ENCODE results near the gene RNASEH2C. TPM values are rescaled to one million over a fixed set of nuclear protein-coding genes. Genes with fewer than 3 reads are reported as not detected.
A peak's percentile ranks its signal among the peaks of the same experiment; 100 is the strongest.

The RNASEH2C gene
- total RNA-seq, 1 experiment from 2014 or later: 57.7 TPM

- no peaks in the 10 kb centered on the region for H3K27me3 ChIP-seq (ENCODE audit: insufficient read depth, low read length)
- H3K4me1 ChIP-seq (ENCODE audit: insufficient read depth, low read length): no peaks in the 10 kb centered on the region
- no peak overlapping the region for H3K23ac ChIP-seq (ENCODE audit: insufficient read length, low read depth, low read length)
- Mint-ChIP-seq H3K9me3 (no peaks in the 10 kb centered on the region), H3K27me3 (ENCODE audit: low read depth) (peaks cover 4% of the 10 kb centered on the region; the same call in 1 of the 2 replicates), H3K4me1 (peaks cover 7 to 10% of the 10 kb centered on the region in 2 experiments; a peak in 3 of 4 replicates), H3K27ac (peak overlapping the region in 1 of 3 experiments; percentile 59; a peak in 1 of 7 replicates), H3K4me3 (peak overlapping the region; percentile 92 to 93; a peak in 4 of 5 replicates), H3K36me3 (ENCODE audit: insufficient read depth in 1 of 3, low read depth in 3 of 3) (peaks cover 40 to 64% (median 56%) of the 10 kb centered on the region in 3 experiments)
- H3K9me3 ChIP-seq (ENCODE audit: control insufficient read depth, low read depth, low read length): no peaks in the 10 kb centered on the region
- no peak overlapping the region for H3K14ac ChIP-seq (ENCODE audit: insufficient read depth, low read length)
- H3K4me2 ChIP-seq (ENCODE audit: insufficient read depth, insufficient read length, low read length): no peak overlapping the region
- no peak overlapping the region for H4K91ac ChIP-seq (ENCODE audit: insufficient read length, low read depth, low read length)
- no peak overlapping the region for H3K56ac ChIP-seq (ENCODE audit: insufficient read length, low read depth, low read length)
- H3K27ac ChIP-seq (ENCODE audit: insufficient read length, low read depth, low read length): no peak overlapping the region
- no peak overlapping the region for H4K8ac ChIP-seq (replicated peaks; ENCODE audit: insufficient read length, low read depth, low read length)
- no peak for DNase-seq
- peaks cover 9% of the 10 kb centered on the region for H3K23me2 ChIP-seq (ENCODE audit: insufficient read length, low read depth, low read length, poor library complexity, severe bottlenecking)
- no peak overlapping the region for H2BK120ac ChIP-seq (ENCODE audit: low read depth, low read length, poor library complexity, severe bottlenecking)
- H3K18ac ChIP-seq (ENCODE audit: insufficient read length, low read depth, low read length): no peak overlapping the region
- no peak overlapping the region for H3K9ac ChIP-seq (ENCODE audit: extremely low read depth, insufficient read length, low read length)
- H4K5ac ChIP-seq (ENCODE audit: insufficient read length, low read depth, low read length): no peak overlapping the region
- H2BK12ac ChIP-seq (ENCODE audit: insufficient read length, low read depth, low read length): no peak overlapping the region
- TF ChIP-seq CTCF (conservative IDR thresholded peaks at IDR 0.05): no peak
- no peaks in the 10 kb centered on the region for H4K20me1 ChIP-seq (ENCODE audit: control insufficient read depth, insufficient read depth, insufficient read length)
- H2AK5ac ChIP-seq (ENCODE audit: insufficient read length, low read length): no peak overlapping the region
- H3K79me2 ChIP-seq (ENCODE audit: insufficient read depth, low read length): no peaks in the 10 kb centered on the region
- no CpG with 5 or more reads among the region's 4 CpGs for WGBS (ENCODE audit: extremely low coverage, insufficient read length, low lambda C conversion rate)
- no peaks in the 10 kb centered on the region for H3K79me1 ChIP-seq (ENCODE audit: insufficient read depth, low read depth, low read length, poor library complexity, severe bottlenecking)
- no peak overlapping the region for H3T11ph ChIP-seq (ENCODE audit: low read length)
- no peak overlapping the region for H3K4ac ChIP-seq (ENCODE audit: low read depth, low read length)
- H2BK20ac ChIP-seq (ENCODE audit: low read depth, low read length, poor library complexity, severe bottlenecking): no peak overlapping the region
- no peak overlapping the region for H2AFZ ChIP-seq (ENCODE audit: low read length)
- H2BK15ac ChIP-seq (ENCODE audit: low read depth, low read length): no peak overlapping the region
- no peak overlapping the region for H2BK5ac ChIP-seq (ENCODE audit: insufficient read length, low read length)
Observed at GRCh38 chr11:65718531-65718930, 2.1 kb downstream of the RNASEH2C start.
